Measurements from ENCODE around the gene CNIH2. TPM values are rescaled to one million over a fixed set of nuclear protein-coding genes. Genes with fewer than 3 reads are reported as not detected.

Gene CNIH2
- total and polyA plus RNA-seq, 7 donors, result 0.63 to 1.7 TPM; not detected in 5

DNA sequence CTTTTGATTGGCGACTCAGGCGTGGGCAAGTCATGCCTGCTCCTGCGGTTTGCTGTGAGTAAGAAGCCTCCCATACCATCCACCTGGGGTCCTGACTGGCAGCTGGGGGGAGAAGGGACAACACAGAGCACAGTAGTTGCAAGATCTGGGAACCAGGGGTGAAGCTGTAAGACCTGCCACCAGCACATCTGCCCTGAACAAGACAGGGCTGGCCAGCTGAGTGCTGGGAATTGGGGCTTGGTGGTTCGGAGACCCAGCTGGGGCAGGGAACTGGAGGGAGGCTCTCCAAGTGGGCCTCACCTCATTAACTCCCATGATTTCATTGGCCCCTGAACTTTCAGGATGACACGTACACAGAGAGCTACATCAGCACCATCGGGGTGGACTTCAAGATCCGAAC lies 6.2 kb upstream of the CNIH2 start:
- no peak for DNase-seq
- 93 to 95% methylated on average over 7 of the region's 7 CpGs for WGBS, 2 donors
- Histone ChIP-seq H3K4me3 (no peak overlapping the region), H3K9me3 (no peaks in the 10 kb centered on the region), H3K36me3 (peaks cover 23 to 54% (median 41%) of the 10 kb centered on the region in 4 donors), H3K27ac (no peak overlapping the region), H3K27me3 (no peaks in the 10 kb centered on the region), H3K4me1 (peaks cover 0 to 24% (median 18%) of the 10 kb centered on the region in 4 donors)
- TF ChIP-seq EP300 (IDR thresholded peaks at IDR 0.05) (no peak), POLR2AphosphoS5 (IDR thresholded peaks at IDR 0.05) (no peak), POLR2A (IDR thresholded peaks at IDR 0.05) (no peak)
- TF ChIP-seq, protein P1, sequence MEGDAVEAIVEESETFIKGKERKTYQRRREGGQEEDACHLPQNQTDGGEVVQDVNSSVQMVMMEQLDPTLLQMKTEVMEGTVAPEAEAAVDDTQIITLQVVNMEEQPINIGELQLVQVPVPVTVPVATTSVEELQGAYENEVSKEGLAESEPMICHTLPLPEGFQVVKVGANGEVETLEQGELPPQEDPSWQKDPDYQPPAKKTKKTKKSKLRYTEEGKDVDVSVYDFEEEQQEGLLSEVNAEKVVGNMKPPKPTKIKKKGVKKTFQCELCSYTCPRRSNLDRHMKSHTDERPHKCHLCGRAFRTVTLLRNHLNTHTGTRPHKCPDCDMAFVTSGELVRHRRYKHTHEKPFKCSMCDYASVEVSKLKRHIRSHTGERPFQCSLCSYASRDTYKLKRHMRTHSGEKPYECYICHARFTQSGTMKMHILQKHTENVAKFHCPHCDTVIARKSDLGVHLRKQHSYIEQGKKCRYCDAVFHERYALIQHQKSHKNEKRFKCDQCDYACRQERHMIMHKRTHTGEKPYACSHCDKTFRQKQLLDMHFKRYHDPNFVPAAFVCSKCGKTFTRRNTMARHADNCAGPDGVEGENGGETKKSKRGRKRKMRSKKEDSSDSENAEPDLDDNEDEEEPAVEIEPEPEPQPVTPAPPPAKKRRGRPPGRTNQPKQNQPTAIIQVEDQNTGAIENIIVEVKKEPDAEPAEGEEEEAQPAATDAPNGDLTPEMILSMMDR (IDR thresholded peaks at IDR 0.05), result no peak
- intact Hi-C loops (cut with DNase I), result no loop called here

DNA sequence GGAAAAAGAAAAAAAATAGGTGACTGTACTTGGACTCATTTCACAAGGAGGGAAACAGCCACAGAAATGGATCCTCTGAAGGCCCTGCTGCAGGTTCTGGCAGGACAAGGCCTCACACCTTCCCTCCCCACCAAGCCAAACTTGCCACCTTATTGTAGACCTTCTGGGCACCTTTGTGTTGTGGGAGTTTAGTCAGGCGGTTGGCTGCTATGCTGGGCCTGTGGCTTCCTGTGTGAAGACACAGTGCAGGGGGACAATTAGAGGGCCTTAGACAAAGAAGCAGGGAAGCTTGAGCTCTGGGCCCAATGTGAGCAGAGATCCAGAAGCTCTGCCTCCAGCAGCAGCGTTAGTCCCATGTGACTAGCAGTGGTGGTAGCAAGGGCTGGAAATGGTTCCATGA lies 5.4 kb upstream of the CNIH2 start:
- Histone ChIP-seq H3K4me3 (no peak overlapping the region), H3K4me1 (peaks cover 0 to 24% (median 18%) of the 10 kb centered on the region in 4 donors), H3K27ac (no peak overlapping the region), H3K27me3 (no peaks in the 10 kb centered on the region), H3K36me3 (peaks cover 23 to 54% (median 41%) of the 10 kb centered on the region in 4 donors), H3K9me3 (no peaks in the 10 kb centered on the region)
- TF ChIP-seq, protein P1 (IDR thresholded peaks at IDR 0.05), result no peak
- TF ChIP-seq POLR2AphosphoS5 (IDR thresholded peaks at IDR 0.05), result no peak
- no peak for TF ChIP-seq EP300 (IDR thresholded peaks at IDR 0.05)
- TF ChIP-seq POLR2A (IDR thresholded peaks at IDR 0.05), result no peak
- 86 to 94% methylated on average over 2 of the region's 2 CpGs for WGBS, 2 donors
- intact Hi-C loops (cut with DNase I), result no loop called here
- DNase-seq, result no peak

DNA sequence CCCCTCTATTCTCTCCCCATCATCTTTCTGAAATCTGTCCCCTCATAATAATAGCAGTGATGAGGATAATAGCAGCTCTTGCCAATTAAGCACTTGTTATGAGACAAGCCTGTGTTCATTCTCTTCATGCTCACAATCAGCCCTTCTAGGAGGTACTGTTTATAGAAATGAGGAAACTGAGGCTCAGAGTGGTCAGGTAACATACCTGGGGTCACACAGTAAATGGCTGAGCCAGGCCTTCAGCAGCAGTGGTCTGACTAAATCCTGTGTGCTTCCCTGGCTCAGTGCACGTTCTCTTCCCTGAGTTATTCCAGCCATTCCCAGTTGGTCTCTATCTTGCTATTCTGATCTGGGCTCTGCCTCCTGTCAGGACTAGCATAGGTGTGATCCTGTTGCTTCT lies 3.8 kb upstream of the CNIH2 start:
- no peak overlapping the region for H3K27ac ChIP-seq
- no peaks in the 10 kb centered on the region for H3K27me3 ChIP-seq
- intact Hi-C loops (cut with DNase I), result no loop called here
- H3K4me3 ChIP-seq, result no peak overlapping the region
- H3K4me1 ChIP-seq, result peaks cover 0 to 31% (median 31%) of the 10 kb centered on the region in 4 donors
- no peaks in the 10 kb centered on the region for H3K9me3 ChIP-seq
- 77 to 79% methylated on average over 1 of the region's 1 CpG for WGBS, 2 donors
- no peak for TF ChIP-seq POLR2A (IDR thresholded peaks at IDR 0.05)
- TF ChIP-seq, protein P1 (IDR thresholded peaks at IDR 0.05), result no peak
- TF ChIP-seq EP300 (IDR thresholded peaks at IDR 0.05), result no peak
- TF ChIP-seq POLR2AphosphoS5 (IDR thresholded peaks at IDR 0.05), result no peak
- peaks cover 23 to 54% (median 41%) of the 10 kb centered on the region in 4 donors for H3K36me3 ChIP-seq
- DNase-seq, result no peak

DNA sequence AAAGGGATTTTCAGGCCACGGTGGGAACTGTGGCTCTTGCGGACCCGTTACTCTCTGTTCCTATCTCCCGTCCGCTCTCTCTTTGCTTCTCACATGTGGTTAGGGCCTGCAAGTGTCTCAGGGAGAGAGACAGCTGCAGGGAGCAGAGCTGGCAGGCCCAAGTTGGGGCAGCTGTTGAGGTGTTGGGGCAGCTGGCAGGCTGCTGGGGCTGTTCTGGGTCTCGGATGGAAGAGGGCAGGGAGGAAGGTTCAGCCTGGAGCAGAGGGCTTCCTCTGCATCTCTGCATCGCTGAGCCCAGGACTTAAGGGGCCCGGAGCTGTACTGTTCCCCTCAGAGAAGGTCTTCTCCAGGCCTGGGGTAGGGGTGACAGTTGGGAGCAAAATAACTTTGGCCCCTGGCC lies 2.6 kb upstream of the CNIH2 start:
- no peaks in the 10 kb centered on the region for H3K27me3 ChIP-seq
- DNase-seq, result no peak
- H3K9me3 ChIP-seq, result no peaks in the 10 kb centered on the region
- peaks cover 23 to 54% (median 41%) of the 10 kb centered on the region in 4 donors for H3K36me3 ChIP-seq
- no peak overlapping the region for H3K4me3 ChIP-seq
- WGBS, 2 donors, result 90 to 94% methylated on average over 8 of the region's 8 CpGs
- intact Hi-C loops (cut with DNase I), result no loop called here
- H3K4me1 ChIP-seq, result peaks cover 0 to 20% (median 19%) of the 10 kb centered on the region in 4 donors
- no peak for TF ChIP-seq EP300 (IDR thresholded peaks at IDR 0.05)
- TF ChIP-seq, protein P1 (IDR thresholded peaks at IDR 0.05), result no peak
- TF ChIP-seq POLR2AphosphoS5 (IDR thresholded peaks at IDR 0.05), result no peak
- no peak for TF ChIP-seq POLR2A (IDR thresholded peaks at IDR 0.05)
- no peak overlapping the region for H3K27ac ChIP-seq
